ENCODE results near the gene SCARF2.

DNA sequence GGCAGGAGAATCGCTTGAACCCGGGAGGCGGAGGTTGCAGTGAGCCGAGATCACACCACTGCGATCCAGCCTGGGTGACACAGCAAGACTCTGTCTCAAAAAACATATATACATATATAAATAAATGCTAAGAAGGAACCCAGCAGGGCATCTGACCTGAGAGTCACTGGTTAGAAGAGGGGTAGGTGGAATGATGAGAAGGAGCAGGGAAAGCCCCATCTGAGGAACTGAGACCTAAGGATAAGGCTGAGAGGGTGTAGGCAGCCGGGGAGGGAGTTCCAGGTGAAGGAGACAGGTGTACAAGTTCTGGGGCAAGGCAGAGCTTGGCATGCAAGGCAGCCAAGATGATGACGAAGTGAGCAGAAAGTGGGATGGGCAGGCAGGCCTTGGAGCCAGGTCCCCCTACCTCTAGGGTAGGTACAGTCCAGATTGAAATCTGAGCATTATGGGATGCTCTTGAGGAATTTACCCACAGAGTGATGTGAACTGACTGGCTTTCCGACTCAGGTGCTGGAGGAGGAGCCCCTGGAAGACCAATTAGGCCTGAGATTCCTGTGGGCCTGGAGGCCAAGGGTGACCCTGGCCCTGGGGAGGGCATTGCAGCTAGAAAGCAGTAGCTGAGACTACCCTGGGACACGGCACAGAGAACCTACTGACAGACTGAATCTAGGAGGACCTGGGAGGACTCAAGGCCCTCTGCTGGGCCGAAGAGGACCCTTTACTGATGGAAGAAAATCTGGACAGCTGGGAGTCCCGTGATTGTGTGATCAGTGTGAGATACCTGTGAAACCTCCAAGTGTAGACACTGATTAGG is 35.2 kb upstream of the SCARF2 start:
- TF ChIP-seq CTCF (IDR thresholded peaks at IDR 0.05) (no peak), POLR2A (IDR thresholded peaks at IDR 0.05) (no peak), POLR2AphosphoS5 (IDR thresholded peaks at IDR 0.05) (no peak)

Measured in prostate gland (tissue), 2 donors.